Karpas-422 (cell line): ENCODE measurements around the gene SPATA6L. TPM values are rescaled to one million over a fixed set of nuclear protein-coding genes. Genes with fewer than 3 reads are reported as not detected.

Source experiments
- DNase-seq: peaks from one replicate; pipeline ENCODE4 v3.0.0-alpha.2; 2015
- H2AFZ ChIP-seq: fragments of 200-600 bp; sonication (generic); 2 replicates; pipeline ENCODE4 v1.6.1; 2014; ENCODE audit warnings: antibody characterized with exemption, low read length, mixed read lengths
- H3K27ac ChIP-seq: fragments of 200-600 bp; sonication (generic); 2 replicates; pipeline ENCODE4 v1.5.1; 2014; ENCODE audit warnings: mild to moderate bottlenecking, low read length, moderate library complexity
- H3K27me3 ChIP-seq: fragments of 200-600 bp; sonication (generic); 2 replicates; pipeline ENCODE4 v1.6.1; 2014; ENCODE audit warnings: low read length, mixed read lengths
- H3K36me3 ChIP-seq: fragments of 200-600 bp; sonication (generic); 2 replicates; pipeline ENCODE4 v1.6.1; 2014; ENCODE audit warnings: low read length, mixed read lengths; ENCODE audit not compliant: insufficient read depth
- H3K4me1 ChIP-seq: fragments of 200-600 bp; sonication (generic); 2 replicates; pipeline ENCODE4 v1.6.1; 2014; ENCODE audit warnings: mild to moderate bottlenecking, low read length, mixed read lengths
- H3K4me2 ChIP-seq: fragments of 200-600 bp; sonication (generic); 2 replicates; pipeline ENCODE4 v1.6.1; 2014; ENCODE audit warnings: low read length, low read depth, mild to moderate bottlenecking; ENCODE audit not compliant: poor library complexity, severe bottlenecking
- H3K4me3 ChIP-seq: fragments of 200-600 bp; sonication (generic); 2 replicates; pipeline ENCODE4 v1.5.1; 2014; ENCODE audit warnings: mild to moderate bottlenecking, antibody characterized with exemption, low read length, mixed read lengths
- H3K79me2 ChIP-seq: fragments of 200-600 bp; sonication (generic); 2 replicates; pipeline ENCODE4 v1.6.1; 2014; ENCODE audit warnings: mild to moderate bottlenecking, low read length, mixed read lengths
- H3K9ac ChIP-seq: fragments of 200-600 bp; sonication (generic); 2 replicates; pipeline ENCODE4 v1.6.0; 2014; ENCODE audit warnings: low read length
- H3K9me2 ChIP-seq: fragments of 200-600 bp; sonication (generic), shearing (Covaris generic); replicated peaks from 2 replicates; pipeline ENCODE4 v1.6.0; 2014; ENCODE audit warnings: mild to moderate bottlenecking, low read length, moderate library complexity; ENCODE audit not compliant: insufficient read depth
- H3K9me3 ChIP-seq: fragments of 300-700, 200-600 bp; sonication (generic); 2 replicates; pipeline ENCODE4 v1.6.1; 2014; ENCODE audit warnings: low read length, mixed read lengths
- H4K20me1 ChIP-seq: fragments of 200-600 bp; sonication (generic); 2 replicates; pipeline ENCODE4 v1.6.1; 2014; ENCODE audit warnings: mild to moderate bottlenecking, antibody characterized with exemption, low read length, low read depth; ENCODE audit not compliant: insufficient read depth
- total RNA-seq: library from RNA; depleted of rRNA; stranded (reverse); fragments of >200 nt; shearing (Covaris generic); gene quantifications from 2 replicates; pipeline ENCODE4 v1.2.3, GENCODE V29; 2014; ENCODE audit warnings: low replicate concordance

The SPATA6L gene
- total RNA-seq, 1 experiment from 2014 or later: 0.22 TPM

GRCh38 chr9:4670591-4670990, 4.3 kb upstream of the SPATA6L start:
- Histone ChIP-seq H3K9ac (no peak overlapping the region), H3K4me2 (no peak overlapping the region), H4K20me1 (no peaks in the 10 kb centered on the region), H3K27me3 (no peaks in the 10 kb centered on the region), H3K9me2 (no peaks in the 10 kb centered on the region), H3K9me3 (no peaks in the 10 kb centered on the region), H3K4me3 (no peak overlapping the region), H3K27ac (no peak overlapping the region), H3K36me3 (no peaks in the 10 kb centered on the region), H3K4me1 (peaks cover 14% of the 10 kb centered on the region), H2AFZ (no peak overlapping the region), H3K79me2 (no peaks in the 10 kb centered on the region)
- DNase-seq: peak; percentile 15

- peak; percentile 9 for DNase-seq
- H3K36me3 ChIP-seq: no peaks in the 10 kb centered on the region
- H3K9me3 ChIP-seq: no peaks in the 10 kb centered on the region
- no peaks in the 10 kb centered on the region for H4K20me1 ChIP-seq
- no peak overlapping the region for H2AFZ ChIP-seq
- H3K79me2 ChIP-seq: no peaks in the 10 kb centered on the region
- H3K27me3 ChIP-seq: no peaks in the 10 kb centered on the region
- H3K27ac ChIP-seq: no peak overlapping the region
- H3K4me1 ChIP-seq: peaks cover 21% of the 10 kb centered on the region
- no peaks in the 10 kb centered on the region for H3K9me2 ChIP-seq
- no peak overlapping the region for H3K4me2 ChIP-seq
- H3K9ac ChIP-seq: no peak overlapping the region
- no peak overlapping the region for H3K4me3 ChIP-seq
These were observed 3.6 kb upstream of the SPATA6L start for GRCh38 chr9:4669890-4670289.

GRCh38 chr9:4668604-4669003, 2.3 kb upstream of the SPATA6L start:
- H3K9me2 ChIP-seq: no peaks in the 10 kb centered on the region
- H3K27me3 ChIP-seq: no peaks in the 10 kb centered on the region
- H2AFZ ChIP-seq: no peak overlapping the region
- H3K27ac ChIP-seq: no peak overlapping the region
- no peaks in the 10 kb centered on the region; the same call in 1 of the 2 replicates for H4K20me1 ChIP-seq
- H3K4me3 ChIP-seq: no peak overlapping the region
- no peaks in the 10 kb centered on the region for H3K79me2 ChIP-seq
- no peak overlapping the region for H3K9ac ChIP-seq
- H3K9me3 ChIP-seq: no peaks in the 10 kb centered on the region
- H3K36me3 ChIP-seq: no peaks in the 10 kb centered on the region
- DNase-seq: no peak
- peaks cover 33% of the 10 kb centered on the region for H3K4me1 ChIP-seq
- H3K4me2 ChIP-seq: no peak overlapping the region

- peaks cover 43% of the 10 kb centered on the region for H3K4me1 ChIP-seq
- no peak overlapping the region for H3K9ac ChIP-seq
- H3K9me3 ChIP-seq: no peaks in the 10 kb centered on the region
- no peak for DNase-seq
- H3K36me3 ChIP-seq: no peaks in the 10 kb centered on the region
- no peaks in the 10 kb centered on the region; the same call in 1 of the 2 replicates for H4K20me1 ChIP-seq
- H3K79me2 ChIP-seq: no peaks in the 10 kb centered on the region
- no peak overlapping the region for H3K4me2 ChIP-seq
- H2AFZ ChIP-seq: no peak overlapping the region
- no peak overlapping the region for H3K4me3 ChIP-seq
- no peak overlapping the region for H3K27ac ChIP-seq
- H3K27me3 ChIP-seq: no peaks in the 10 kb centered on the region
- H3K9me2 ChIP-seq: no peaks in the 10 kb centered on the region
These were observed 1.4 kb upstream of the SPATA6L start for GRCh38 chr9:4667681-4668080.

- DNase-seq: no peak
- H3K4me2 ChIP-seq: peak overlapping the region; percentile 76
- H3K79me2 ChIP-seq: no peaks in the 10 kb centered on the region
- H3K9me3 ChIP-seq: no peaks in the 10 kb centered on the region
- no peak overlapping the region for H3K9ac ChIP-seq
- H3K4me1 ChIP-seq: peaks cover 47% of the 10 kb centered on the region
- H3K27ac ChIP-seq: no peak overlapping the region
- H2AFZ ChIP-seq: no peak overlapping the region
- H3K9me2 ChIP-seq: no peaks in the 10 kb centered on the region
- H3K4me3 ChIP-seq: no peak overlapping the region
- no peaks in the 10 kb centered on the region for H3K36me3 ChIP-seq
- H3K27me3 ChIP-seq: no peaks in the 10 kb centered on the region
- H4K20me1 ChIP-seq: no peaks in the 10 kb centered on the region; the same call in 1 of the 2 replicates
These were observed 923 bp downstream of the SPATA6L start for GRCh38 chr9:4665357-4665756.

GRCh38 chr9:4663956-4664355, 2.3 kb downstream of the SPATA6L start:
- Histone ChIP-seq H3K4me2 (peak overlapping the region; percentile 76), H3K9me2 (no peaks in the 10 kb centered on the region), H2AFZ (no peak overlapping the region), H4K20me1 (no peaks in the 10 kb centered on the region; the same call in 1 of the 2 replicates), H3K4me3 (peak overlapping the region; percentile 13; the same call in 1 of the 2 replicates), H3K9me3 (no peaks in the 10 kb centered on the region), H3K27ac (no peak overlapping the region), H3K79me2 (no peaks in the 10 kb centered on the region), H3K27me3 (no peaks in the 10 kb centered on the region), H3K9ac (no peak overlapping the region), H3K4me1 (peaks cover 47% of the 10 kb centered on the region), H3K36me3 (no peaks in the 10 kb centered on the region)
- DNase-seq: no peak

GRCh38 chr9:4662989-4663792, 3.1 kb downstream of the SPATA6L start:
- Histone ChIP-seq H3K9me2 (no peaks in the 10 kb centered on the region), H3K27me3 (no peaks in the 10 kb centered on the region), H3K79me2 (no peaks in the 10 kb centered on the region), H3K4me3 (peak overlapping the region; percentile 79), H4K20me1 (no peaks in the 10 kb centered on the region; the same call in 1 of the 2 replicates), H2AFZ (no peak overlapping the region), H3K9me3 (no peaks in the 10 kb centered on the region), H3K4me1 (peaks cover 47% of the 10 kb centered on the region), H3K27ac (no peak overlapping the region), H3K4me2 (peak overlapping the region; percentile 76), H3K9ac (peak overlapping the region; percentile 81), H3K36me3 (no peaks in the 10 kb centered on the region)
- DNase-seq: no peak

GRCh38 chr9:4662108-4662988, 3.9 kb downstream of the SPATA6L start, which contains the start of gene PLPP6:
Gene PLPP6 (plus strand): TSS chr9:4662294. CDS start chr9:4662376, 82 bp downstream.
- Histone ChIP-seq H3K79me2 (no peaks in the 10 kb centered on the region), H3K36me3 (no peaks in the 10 kb centered on the region), H3K4me1 (peaks cover 47% of the 10 kb centered on the region), H3K9ac (peak within 1 kb of the TSS; percentile 81), H3K9me2 (no peaks in the 10 kb centered on the region), H3K27ac (no peak within 1 kb of the TSS), H3K9me3 (no peaks in the 10 kb centered on the region), H4K20me1 (no peaks in the 10 kb centered on the region; the same call in 1 of the 2 replicates), H3K4me2 (peak within 1 kb of the TSS; percentile 76), H2AFZ (peak within 1 kb of the TSS; percentile 80), H3K27me3 (no peaks in the 10 kb centered on the region), H3K4me3 (peak within 1 kb of the TSS; percentile 79)
- peak; percentile 89 for DNase-seq
